Measurements from ENCODE around the gene ERBB3. TPM values are rescaled to one million over a fixed set of nuclear protein-coding genes. Genes with fewer than 3 reads are reported as not detected.
"Not testable (repeated sequence)": the region's sequence is repeated elsewhere in the genome, so short reads cannot be mapped to it uniquely, and the experiment has no call there.

The ERBB3 gene
- total RNA-seq, 1 experiment from 2014 or later = 40.6 TPM

GRCh38 chr12:56117082-56117706 is 37.2 kb downstream of the ERBB3 start:
- intact Hi-C loops (cut with micrococcal nuclease) = loop anchor here (5.0 kb wide), 3 partner anchors 40 to 70 kb away; partner anchors contain the start of gene MYL6
- POLR2A ChIA-PET (ENCODE audit: unreplicated experiment) = interaction anchor here (1.3 kb wide), 1 partner anchor 13 kb away, joined by 7 read pairs; the partner anchor contains the start of gene PA2G4

GRCh38 chr12:56117778-56118687 is 38.1 kb downstream of the ERBB3 start, which contains the start of gene ZC3H10:
ZC3H10 (plus strand) TSS chr12:56118266; CDS start chr12:56120563, 2,297 bp downstream.
- H3F3A ChIP-seq (ENCODE audit: low read length, unreplicated experiment) = peaks cover 8% of the 10 kb centered on the region
- ATAC-seq = peak; percentile 77
- peak; percentile 100 for DNase-seq
- no peaks in the 10 kb centered on the region for H3K9me3 ChIP-seq (ENCODE audit: low read length)
- intact Hi-C loops (cut with micrococcal nuclease) = loop anchor here (5.0 kb wide), 3 partner anchors 39 to 71 kb away; partner anchors contain the start of gene MYL6
- H3K27ac ChIP-seq (ENCODE audit: low read length) = peak within 1 kb of the TSS; percentile 90
- no peaks in the 10 kb centered on the region for H3K27me3 ChIP-seq (ENCODE audit: low read length)
- CTCF ChIA-PET = interaction anchor here (0.5 to 2.9 kb wide), 9 partner anchors 10 to 1910 kb away, joined by 3 to 37 read pairs (median 5); partner anchors contain the start of genes ESYT1, MYL6, PA2G4 and SMARCC2
- H3K79me2 ChIP-seq (ENCODE audit: low read length) = peaks cover 33% of the 10 kb centered on the region
- peak within 1 kb of the TSS; percentile 82 for H2AFZ ChIP-seq (ENCODE audit: low read length)
- POLR2A ChIA-PET (ENCODE audit: unreplicated experiment) = interaction anchor here (0.6 to 1.4 kb wide), 6 partner anchors 10 to 607 kb away, joined by 3 to 14 read pairs (median 6); partner anchors contain the start of genes ESYT1, PA2G4 and SMARCC2
- H3K36me3 ChIP-seq (ENCODE audit: low read depth, low read length) = peaks cover 13% of the 10 kb centered on the region
- H3K4me3 ChIP-seq (ENCODE audit: low read length) = peak within 1 kb of the TSS; percentile 96
- TF ChIP-seq EZH2 (IDR thresholded peaks at IDR 0.05; ENCODE audit: low read length, unreplicated experiment) (no peak), EZH2phosphoT487 (IDR thresholded peaks at IDR 0.05; ENCODE audit: borderline replicate concordance, low read length) (no peak), CTCF (conservative IDR thresholded peaks at IDR 0.05; ENCODE audit: low read depth, low read length) (peak; percentile 51)
- no TSS peak for BruUV-seq (replicated peaks)
- peaks cover 27% of the 10 kb centered on the region for H3K4me1 ChIP-seq (ENCODE audit: insufficient read depth, low read length)
- H3K4me2 ChIP-seq (ENCODE audit: low read length) = peak within 1 kb of the TSS; percentile 94
- H3K9ac ChIP-seq (ENCODE audit: low read length) = peak within 1 kb of the TSS; percentile 99
- H4K20me1 ChIP-seq (ENCODE audit: low read length) = no peaks in the 10 kb centered on the region
- H3K9me2 ChIP-seq (replicated peaks; ENCODE audit: low read length) = no peaks in the 10 kb centered on the region

More at GRCh38 chr12:56117082-56117706, 37.2 kb downstream of the ERBB3 start:
- peaks cover 27% of the 10 kb centered on the region for H3K4me1 ChIP-seq (ENCODE audit: insufficient read depth, low read length)
- H4K20me1 ChIP-seq (ENCODE audit: low read length); ATAC-seq; H3K9me2 ChIP-seq (replicated peaks; ENCODE audit: low read length); H3F3A ChIP-seq (ENCODE audit: low read length, unreplicated experiment); DNase-seq; BruUV-seq (replicated peaks); H2AFZ ChIP-seq (ENCODE audit: low read length); H3K27me3 ChIP-seq (ENCODE audit: low read length); H3K9me3 ChIP-seq (ENCODE audit: low read length): not testable (repeated sequence)
- H3K79me2 ChIP-seq (ENCODE audit: low read length) = peaks cover 33% of the 10 kb centered on the region
- peak overlapping the region; percentile 89 for H3K4me2 ChIP-seq (ENCODE audit: low read length)
- H3K4me3 ChIP-seq (ENCODE audit: low read length) = peak overlapping the region; percentile 96
- peak overlapping the region; percentile 99 for H3K9ac ChIP-seq (ENCODE audit: low read length)
- peak overlapping the region; percentile 90 for H3K27ac ChIP-seq (ENCODE audit: low read length)
- CTCF ChIA-PET = interaction anchor here (0.6 to 2.9 kb wide), 3 partner anchors 72 to 469 kb away, joined by 4 to 37 read pairs (median 4); partner anchors contain the start of gene SMARCC2
- H3K36me3 ChIP-seq (ENCODE audit: low read depth, low read length) = peaks cover 21% of the 10 kb centered on the region

All from PC-3 (cell line).